HG02588 (cell line): ENCODE results near the gene DMRT2.

ENCODE experiments used
- ATAC-seq: cut with Tn5 transposase; IDR thresholded peaks from one replicate; pipeline ENCODE4 v1.9.1; 2021; ENCODE audit warnings: mild to moderate bottlenecking, moderate library complexity; ENCODE audit not compliant: unreplicated experiment

DMRT2 gene

DNA sequence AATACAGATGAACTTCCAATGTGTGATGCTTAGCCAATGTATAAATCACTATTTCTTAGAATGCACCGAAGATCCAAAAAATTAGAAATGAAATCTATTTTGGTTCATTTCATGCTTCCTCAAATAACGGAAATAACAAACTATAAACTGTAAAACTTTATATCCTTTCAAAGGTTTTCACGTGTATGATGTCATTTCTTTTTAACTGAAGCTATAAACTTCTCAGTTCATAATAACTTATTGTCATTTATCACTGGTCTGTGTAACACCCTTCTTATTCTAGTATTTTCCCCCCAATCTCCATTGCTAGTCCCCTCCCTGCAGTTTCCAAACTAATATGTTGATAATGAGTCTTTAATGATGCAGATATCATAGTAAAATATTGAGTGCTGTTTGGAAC is 36.4 kb downstream of the DMRT2 start:
- no peak for ATAC-seq

DNA sequence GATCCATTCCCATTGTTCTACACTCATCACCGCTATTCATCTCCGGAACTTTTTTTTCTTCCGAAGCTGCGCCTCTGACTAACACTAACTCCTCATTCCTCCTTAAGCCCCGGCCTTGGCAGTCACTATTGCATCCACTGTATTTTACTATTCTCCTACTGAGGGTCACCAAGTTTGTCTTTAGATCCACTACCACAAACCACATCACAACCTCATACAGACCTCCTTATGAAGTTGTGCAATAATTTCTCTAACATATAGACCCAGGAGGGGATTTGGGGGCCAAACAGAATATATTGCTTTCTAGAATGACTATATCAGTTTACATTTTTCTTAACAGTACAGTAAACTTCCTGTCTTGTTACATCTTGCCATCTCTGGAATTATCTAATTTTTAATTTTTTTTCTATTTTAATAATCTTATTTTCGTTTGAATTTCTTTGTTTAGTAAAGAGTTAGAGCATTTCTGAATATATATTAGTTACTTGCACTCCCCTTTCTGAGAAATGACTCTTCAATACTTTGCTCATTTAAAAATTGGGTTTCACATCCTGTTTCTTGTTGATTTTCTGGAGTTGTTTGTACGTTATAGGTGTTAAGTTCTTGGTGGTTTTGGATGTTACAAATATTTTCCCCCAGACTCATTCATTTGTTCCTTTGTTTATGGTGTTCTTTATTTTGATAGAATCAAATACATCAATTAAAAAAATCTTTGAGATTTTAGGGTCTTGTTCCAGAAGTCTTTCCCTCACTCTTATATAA is 37.1 kb downstream of the DMRT2 start:
- no peak for ATAC-seq

DNA sequence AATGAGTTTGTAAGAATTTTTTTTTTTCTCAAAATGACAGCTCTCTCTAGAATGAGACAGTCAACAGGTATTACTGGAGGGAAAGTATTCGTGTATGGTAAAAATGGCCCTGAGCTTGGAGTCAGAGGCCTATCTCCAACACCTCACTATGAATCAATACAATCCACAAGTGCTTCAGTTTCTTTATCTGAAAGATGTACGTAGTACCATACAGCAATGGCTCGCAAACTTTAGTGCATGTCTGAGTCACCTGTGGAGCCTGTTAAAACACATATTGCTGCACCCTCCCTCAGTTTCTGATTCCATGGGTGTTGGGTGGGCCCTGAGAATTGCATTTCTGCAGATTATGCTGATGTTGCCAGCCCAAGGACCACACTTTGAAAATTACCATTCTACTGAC is 44.6 kb downstream of the DMRT2 start:
- ATAC-seq, result no peak

DNA sequence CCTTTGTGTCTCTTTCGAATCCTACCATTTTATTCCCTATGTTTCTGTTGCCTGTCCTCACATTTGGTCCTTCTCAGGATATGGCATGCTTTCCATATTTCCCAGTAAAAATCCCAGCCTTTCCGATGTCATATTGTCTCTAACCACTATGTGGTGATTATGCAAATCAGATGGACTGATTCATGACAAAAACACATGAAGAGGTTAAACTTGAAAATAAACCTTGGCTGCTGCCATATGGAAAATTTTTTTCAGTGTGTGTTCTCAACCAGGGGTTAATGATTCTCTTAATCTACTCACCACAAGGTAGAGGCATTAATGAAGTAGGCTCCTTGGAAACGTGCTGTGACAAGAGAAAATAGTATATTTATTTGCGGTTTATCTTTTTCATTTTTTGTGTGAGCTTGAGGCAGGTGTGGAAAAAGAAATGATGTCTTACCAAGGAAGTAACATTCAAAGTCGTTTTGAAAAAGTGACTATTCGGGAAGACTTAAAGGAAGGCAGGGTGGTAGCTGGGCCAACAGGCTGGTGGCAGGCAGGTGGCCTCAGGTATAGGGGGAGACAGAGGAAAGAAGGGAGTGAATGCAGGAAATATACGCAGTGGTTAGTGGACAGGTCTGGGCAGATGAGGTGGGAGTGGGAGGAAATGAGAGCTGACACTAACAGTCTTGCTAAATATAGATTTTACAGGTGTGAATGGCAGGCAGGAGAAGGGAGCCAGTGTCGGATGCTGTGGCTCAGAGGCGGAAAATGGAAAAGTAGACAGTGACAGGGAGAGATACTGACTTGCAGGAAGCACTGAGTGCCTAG is 46.2 kb downstream of the DMRT2 start:
- ATAC-seq, result no peak

DNA sequence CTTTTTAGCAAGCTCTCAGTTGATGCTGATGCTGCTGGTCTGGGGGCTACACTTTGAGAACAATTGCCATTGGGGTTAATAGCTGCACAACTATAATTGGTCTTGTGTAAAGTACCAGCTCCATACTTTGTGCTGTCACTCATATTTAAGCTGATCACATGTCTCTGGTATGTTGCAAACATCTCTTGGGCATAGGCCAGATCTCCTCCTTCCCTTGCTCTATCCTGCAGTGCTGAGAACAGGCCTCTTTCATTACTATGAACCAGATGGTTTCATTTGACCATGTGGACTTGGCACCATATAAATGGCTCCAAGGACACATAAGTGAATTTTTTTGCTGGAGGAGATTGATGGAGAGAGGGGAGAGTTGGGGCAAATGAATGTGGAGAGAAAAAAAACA is 48.4 kb downstream of the DMRT2 start:
- no peak for ATAC-seq

DNA sequence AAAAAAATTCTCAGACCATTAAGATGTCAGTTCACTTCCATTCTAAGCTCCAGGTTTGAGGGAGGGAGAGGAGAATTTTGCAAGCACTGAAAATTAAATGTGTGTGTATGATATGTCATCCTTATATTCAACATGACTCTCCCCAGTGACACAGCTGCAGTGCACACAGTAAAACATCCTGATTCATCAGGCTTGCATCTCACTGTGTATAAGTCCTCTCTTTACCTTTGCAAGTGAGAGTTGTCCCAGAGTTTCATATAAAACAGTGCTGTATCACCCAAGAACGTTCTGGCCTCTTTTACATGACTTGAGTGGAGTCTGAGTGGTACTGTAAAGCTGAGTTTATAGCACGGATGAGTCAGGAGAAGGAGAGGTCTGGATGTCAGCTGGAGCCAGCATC is 50.0 kb downstream of the DMRT2 start:
- ATAC-seq, result no peak

DNA sequence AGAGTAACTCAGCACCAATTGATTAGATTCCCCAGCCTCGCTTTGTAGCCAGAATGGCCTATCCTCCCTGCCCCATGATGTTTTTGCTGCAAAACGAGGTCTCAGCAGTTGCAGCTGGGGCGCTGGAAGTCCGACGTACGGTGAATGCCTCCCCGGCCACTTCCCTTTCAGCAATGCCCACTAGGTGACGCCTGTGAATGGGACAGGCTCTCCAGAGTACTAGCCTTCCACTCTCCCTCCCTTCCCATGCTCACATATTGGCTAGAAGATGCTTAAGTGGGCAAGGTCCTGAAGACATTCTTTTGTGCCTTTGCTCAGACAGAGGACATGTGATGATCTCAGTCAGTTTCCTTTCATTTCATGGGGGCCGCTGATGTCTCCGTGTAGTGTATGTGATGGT is 50.8 kb downstream of the DMRT2 start:
- ATAC-seq, result no peak

DNA sequence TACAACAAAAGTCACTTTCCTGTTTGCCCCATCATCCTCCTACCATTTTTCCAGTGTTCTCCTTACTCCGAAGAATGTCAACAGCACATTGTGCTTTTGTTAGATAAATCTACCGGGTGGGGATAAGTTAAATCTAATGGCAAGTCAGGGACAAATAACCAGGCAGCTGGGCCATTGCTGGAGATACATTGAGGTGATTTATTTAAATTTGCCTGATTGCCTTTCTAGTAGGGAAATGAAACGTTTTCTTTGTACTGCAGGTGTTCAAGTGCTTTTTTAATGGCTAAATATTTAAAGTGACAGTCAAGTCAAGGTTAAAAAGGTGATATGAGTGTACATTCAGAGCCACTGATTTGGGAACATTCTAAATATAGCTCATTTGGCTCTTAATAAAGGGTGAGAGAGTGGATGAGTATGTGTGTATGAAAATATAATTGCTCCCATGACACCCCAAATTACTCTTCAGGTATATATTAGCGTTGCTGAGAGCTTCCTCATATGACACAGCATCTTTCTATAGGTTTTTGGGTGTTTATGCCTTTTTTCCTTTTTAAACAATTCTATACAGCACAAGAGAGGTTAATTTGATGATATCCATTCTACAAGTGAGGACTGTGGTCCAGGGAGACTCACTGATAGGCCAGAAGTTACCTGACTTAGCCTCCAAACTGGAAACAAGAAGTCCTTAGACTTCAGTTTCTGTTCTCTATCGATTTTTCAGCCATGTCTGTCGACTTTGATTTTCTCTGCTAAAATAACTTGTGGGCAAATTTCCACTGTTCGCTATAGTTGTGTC is 51.9 kb downstream of the DMRT2 start:
- no peak for ATAC-seq

DNA sequence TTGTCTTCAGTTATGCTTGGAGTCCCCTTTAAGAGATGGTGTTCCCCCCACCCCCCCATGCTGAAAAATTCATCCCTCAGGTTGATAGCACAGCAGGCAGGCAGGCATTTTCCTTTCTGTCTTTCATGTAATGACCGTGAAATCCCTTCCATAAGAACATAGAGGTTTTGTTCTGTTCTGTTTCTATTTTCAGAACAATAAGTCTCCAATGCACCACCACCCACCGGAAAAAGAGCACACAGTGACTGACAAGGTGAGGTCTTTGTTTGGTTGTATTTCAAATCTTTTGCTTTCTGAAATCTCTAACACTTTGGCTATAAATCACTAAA is 52.4 kb downstream of the DMRT2 start:
- ATAC-seq, result no peak
